Astrocyte (in vitro differentiated cells and primary cell): ENCODE measurements around the gene MUC6. TPM values are rescaled to one million over a fixed set of nuclear protein-coding genes. Genes with fewer than 3 reads are reported as not detected.

Experiments used
- total RNA-seq: library from RNA; stranded (reverse); gene quantifications from 2 replicates; pipeline ENCODE4 v1.2.1, GENCODE V29; 2021

Gene MUC6
- total RNA-seq, 1 donor from 2014 or later: not detected

Other genes starting within 250 kb of the MUC6 start
- gene CEND1, start 246.6 kb downstream of the MUC6 start, total RNA-seq: 0.59 and 0.62 TPM in 2 replicates
- 20.5 and 21.4 TPM in 2 replicates for gene SLC25A22, start 238.4 kb downstream of the MUC6 start, total RNA-seq
- gene PIDD1, start 231.5 kb downstream of the MUC6 start, total RNA-seq: 22.2 and 26.8 TPM in 2 replicates
- 1,592 and 1,666 TPM in 2 replicates for gene RPLP2, start 226.8 kb downstream of the MUC6 start, total RNA-seq
- gene PNPLA2, start 217.8 kb downstream of the MUC6 start, total RNA-seq: 46.8 and 50.8 TPM in 2 replicates
- gene CRACR2B, start 208.8 kb downstream of the MUC6 start, total RNA-seq: 2.6 TPM in 2 replicates
- 414 and 421 TPM in 2 replicates for gene CD151, start 203.8 kb downstream of the MUC6 start, total RNA-seq
- 194 and 212 TPM in 2 replicates for gene POLR2L, start 194.2 kb downstream of the MUC6 start, total RNA-seq
- gene TSPAN4, start 193.9 kb downstream of the MUC6 start, total RNA-seq: 69.5 and 75.5 TPM in 2 replicates
- 72.6 and 74.6 TPM in 2 replicates for gene CHID1, start 125.9 kb downstream of the MUC6 start, total RNA-seq
- gene AP2A2, start 110.8 kb downstream of the MUC6 start, total RNA-seq: 105 and 110 TPM in 2 replicates
- not detected in 2 replicates for gene MUC2, start 38.2 kb upstream of the MUC6 start, total RNA-seq
- gene MUC5AC, start 121.2 kb upstream of the MUC6 start, total RNA-seq: not detected in 2 replicates
- gene MUC5B, start 186.3 kb upstream of the MUC6 start, total RNA-seq: not detected in 2 replicates